ENCODE data around the gene LDAH. TPM values are rescaled to one million over a fixed set of nuclear protein-coding genes. Genes with fewer than 3 reads are reported as not detected.

Gene LDAH
- total and polyA plus RNA-seq, 2 experiments from 2014 or later = 12.1 to 37.5 TPM

GRCh38 chr2:20645761-20646160, 177.1 kb downstream of the LDAH start (continued):
- TF ChIP-seq ZNF462 (CRISPR knock-in tag; IDR thresholded peaks at IDR 0.05) (no peak), POLR2AphosphoS5 (IDR thresholded peaks at IDR 0.05; ENCODE audit: low read depth) (no peak), ETS1 (IDR thresholded peaks at IDR 0.05) (no peak), NANOG (IDR thresholded peaks at IDR 0.05; ENCODE audit: borderline replicate concordance) (no peak)

- no peaks in the 10 kb centered on the region; the same call in 2 of the 3 replicates for H3K9me3 Mint-ChIP-seq
- no peaks in the 10 kb centered on the region for H3F3A ChIP-seq (replicated peaks; ENCODE audit: low read depth)
- no peak overlapping the region for H2AFZ ChIP-seq
- H3K9me2 ChIP-seq (ENCODE audit: insufficient read depth) = no peaks in the 10 kb centered on the region
- H3K36me3 ChIP-seq (ENCODE audit: insufficient read depth) = no peaks in the 10 kb centered on the region
- H3K4me1 ChIP-seq (ENCODE audit: insufficient read depth) = peaks cover 6% of the 10 kb centered on the region
- H3K27ac Mint-ChIP-seq = no peak overlapping the region
- H3K27me3 ChIP-seq (ENCODE audit: insufficient read depth) = peaks cover 8% of the 10 kb centered on the region; the same call in 1 of the 2 replicates
- H4K20me1 ChIP-seq (replicated peaks; ENCODE audit: insufficient read depth) = no peaks in the 10 kb centered on the region
- H3K4me3 ChIP-seq = no peak overlapping the region
- H3K4me3 Mint-ChIP-seq = no peak overlapping the region
- no peak overlapping the region for H3K27ac ChIP-seq (ENCODE audit: low read depth)
- peaks cover 15% of the 10 kb centered on the region for H3K27me3 Mint-ChIP-seq (ENCODE audit: insufficient read depth, low read depth, poor library complexity)
- H3K4me1 Mint-ChIP-seq = peaks cover 19% of the 10 kb centered on the region
- DNase-seq (ENCODE audit: low spot score) (no peak), ATAC-seq (no peak)
- no peak overlapping the region for H3K4me2 ChIP-seq
- no peaks in the 10 kb centered on the region for H3K79me2 ChIP-seq (replicated peaks; ENCODE audit: insufficient read depth)
- H3K36me3 Mint-ChIP-seq (ENCODE audit: low read depth) = no peaks in the 10 kb centered on the region; the same call in 1 of the 3 replicates
- TF ChIP-seq JUNB (IDR thresholded peaks at IDR 0.05; ENCODE audit: unreplicated experiment) (no peak), STAT1 (IDR thresholded peaks at IDR 0.05; ENCODE audit: unreplicated experiment) (no peak), ZNF331 (CRISPR knock-in tag; IDR thresholded peaks at IDR 0.05; ENCODE audit: low read depth) (no peak), REST (IDR thresholded peaks at IDR 0.05; ENCODE audit: unreplicated experiment) (no peak), NANOG (IDR thresholded peaks at IDR 0.05; ENCODE audit: borderline replicate concordance) (no peak)
These were observed 177.6 kb downstream of the LDAH start for GRCh38 chr2:20645301-20645701.

All from GM23338 (cell line).